Measurements from ENCODE around the gene ADA.

DNA sequence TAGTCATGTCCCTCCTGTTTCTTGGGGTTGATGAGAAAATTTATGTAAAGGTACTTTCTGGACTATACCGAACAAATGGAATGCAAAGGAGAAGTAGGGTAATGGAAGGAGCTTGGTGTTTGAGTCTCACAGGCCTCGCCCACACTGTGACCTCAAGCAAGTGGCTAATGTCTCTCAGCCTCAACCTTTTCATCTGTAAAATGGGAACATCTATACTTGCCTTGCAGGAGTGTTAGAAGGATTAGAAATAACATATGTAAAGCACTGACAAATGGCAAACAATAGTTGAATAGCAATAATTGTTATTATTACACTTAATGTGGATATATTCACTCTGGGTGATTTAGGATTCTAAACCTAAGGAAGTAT is 78.0 kb downstream of the ADA start:
- TF ChIP-seq SAFB2 (IDR thresholded peaks at IDR 0.05; ENCODE audit: borderline replicate concordance, low read depth, low read length, severe bottlenecking): no peak
- no peak for TF ChIP-seq ZNF280A (IDR thresholded peaks at IDR 0.05; ENCODE audit: low read depth, partially characterized antibody)
- TF ChIP-seq POLR2H (tag; IDR thresholded peaks at IDR 0.05; ENCODE audit: low read depth): no peak
- TF ChIP-seq ATF1 (CRISPR knock-in tag; IDR thresholded peaks at IDR 0.05): no peak
- TF ChIP-seq ATF1 (tag; IDR thresholded peaks at IDR 0.05): no peak
- TF ChIP-seq, protein P1, sequence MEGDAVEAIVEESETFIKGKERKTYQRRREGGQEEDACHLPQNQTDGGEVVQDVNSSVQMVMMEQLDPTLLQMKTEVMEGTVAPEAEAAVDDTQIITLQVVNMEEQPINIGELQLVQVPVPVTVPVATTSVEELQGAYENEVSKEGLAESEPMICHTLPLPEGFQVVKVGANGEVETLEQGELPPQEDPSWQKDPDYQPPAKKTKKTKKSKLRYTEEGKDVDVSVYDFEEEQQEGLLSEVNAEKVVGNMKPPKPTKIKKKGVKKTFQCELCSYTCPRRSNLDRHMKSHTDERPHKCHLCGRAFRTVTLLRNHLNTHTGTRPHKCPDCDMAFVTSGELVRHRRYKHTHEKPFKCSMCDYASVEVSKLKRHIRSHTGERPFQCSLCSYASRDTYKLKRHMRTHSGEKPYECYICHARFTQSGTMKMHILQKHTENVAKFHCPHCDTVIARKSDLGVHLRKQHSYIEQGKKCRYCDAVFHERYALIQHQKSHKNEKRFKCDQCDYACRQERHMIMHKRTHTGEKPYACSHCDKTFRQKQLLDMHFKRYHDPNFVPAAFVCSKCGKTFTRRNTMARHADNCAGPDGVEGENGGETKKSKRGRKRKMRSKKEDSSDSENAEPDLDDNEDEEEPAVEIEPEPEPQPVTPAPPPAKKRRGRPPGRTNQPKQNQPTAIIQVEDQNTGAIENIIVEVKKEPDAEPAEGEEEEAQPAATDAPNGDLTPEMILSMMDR (IDR thresholded peaks at IDR 0.05 in 2 of 3, conservative IDR thresholded peaks at IDR 0.05 in 1 of 3; ENCODE audit: insufficient read depth in 2 of 3, low read depth in 1 of 3, low read length in 3 of 3): no peak
- TF ChIP-seq GABPA (tag; conservative IDR thresholded peaks at IDR 0.05; ENCODE audit: low read depth): no peak
